GM13977 (cell line): ENCODE measurements around the gene BRINP1.

Experiments used
- DNase-seq: peaks from one replicate; pipeline ENCODE4 v3.0.0; 2012; ENCODE audit warnings: low spot score
- in situ Hi-C: fragments of 300-500 bp; cut with MboI; formaldehyde crosslinking; loops from one replicate; pipeline ENCODE4 v1.12.0; 2022; ENCODE audit warnings: low sequenced_read_pairs, low pct_unique_long_range_greater_than_20kb, mixed read lengths, inconsistent platforms; ENCODE audit not compliant: unreplicated experiment
- TF ChIP-seq, protein P1 (sequence below): IDR thresholded peaks from 2 replicates; pipeline ENCODE4 v1.5.1; 2012; ENCODE audit warnings: mild to moderate bottlenecking, control low read depth; ENCODE audit not compliant: insufficient read depth; ENCODE audit errors: extremely low read depth, missing control alignments

Gene BRINP1

GRCh38 chr9:119367683-119368075 lies 1.6 kb downstream of the BRINP1 start:
- no peak for DNase-seq
- TF ChIP-seq, protein P1, sequence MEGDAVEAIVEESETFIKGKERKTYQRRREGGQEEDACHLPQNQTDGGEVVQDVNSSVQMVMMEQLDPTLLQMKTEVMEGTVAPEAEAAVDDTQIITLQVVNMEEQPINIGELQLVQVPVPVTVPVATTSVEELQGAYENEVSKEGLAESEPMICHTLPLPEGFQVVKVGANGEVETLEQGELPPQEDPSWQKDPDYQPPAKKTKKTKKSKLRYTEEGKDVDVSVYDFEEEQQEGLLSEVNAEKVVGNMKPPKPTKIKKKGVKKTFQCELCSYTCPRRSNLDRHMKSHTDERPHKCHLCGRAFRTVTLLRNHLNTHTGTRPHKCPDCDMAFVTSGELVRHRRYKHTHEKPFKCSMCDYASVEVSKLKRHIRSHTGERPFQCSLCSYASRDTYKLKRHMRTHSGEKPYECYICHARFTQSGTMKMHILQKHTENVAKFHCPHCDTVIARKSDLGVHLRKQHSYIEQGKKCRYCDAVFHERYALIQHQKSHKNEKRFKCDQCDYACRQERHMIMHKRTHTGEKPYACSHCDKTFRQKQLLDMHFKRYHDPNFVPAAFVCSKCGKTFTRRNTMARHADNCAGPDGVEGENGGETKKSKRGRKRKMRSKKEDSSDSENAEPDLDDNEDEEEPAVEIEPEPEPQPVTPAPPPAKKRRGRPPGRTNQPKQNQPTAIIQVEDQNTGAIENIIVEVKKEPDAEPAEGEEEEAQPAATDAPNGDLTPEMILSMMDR: no peak
- in situ Hi-C loops: no loop called here

DNA sequence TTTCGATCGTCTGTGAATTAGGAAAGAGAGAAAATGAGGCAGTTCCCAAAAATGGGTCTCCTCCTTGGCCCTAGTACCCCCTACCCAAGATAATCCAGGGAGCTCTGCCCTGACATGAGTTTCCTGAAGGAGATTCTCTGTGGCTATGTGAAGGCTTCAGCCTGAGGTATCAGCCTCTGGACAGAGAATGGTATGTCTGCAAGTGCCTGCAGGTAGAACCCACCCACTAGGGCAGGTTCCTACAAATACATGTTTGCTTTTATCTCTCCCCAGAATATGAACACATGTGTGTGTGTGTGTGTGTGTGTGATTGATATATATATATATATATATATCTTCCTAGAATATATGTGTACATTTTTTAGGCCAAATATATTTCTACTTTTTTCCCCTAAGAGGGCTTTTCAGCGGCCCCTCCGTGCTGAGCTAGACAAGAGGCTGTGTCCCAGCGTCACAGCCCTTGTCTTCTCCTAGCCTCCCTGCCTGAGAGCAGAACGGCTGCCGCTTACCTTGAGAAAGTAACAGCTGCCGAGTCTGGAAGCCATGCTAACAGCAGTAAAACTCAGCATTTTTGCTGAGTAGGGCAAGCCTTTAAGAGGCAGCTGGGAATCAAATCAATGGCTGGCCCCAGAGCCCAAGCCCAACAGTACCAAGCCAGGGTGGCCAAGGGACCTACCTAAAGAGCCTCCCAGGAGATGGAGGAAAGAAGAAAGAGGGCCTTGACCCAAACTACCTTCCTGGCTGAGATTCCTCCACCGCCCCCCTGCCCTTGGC lies 2.1 kb downstream of the BRINP1 start:
- in situ Hi-C loops: no loop called here
- DNase-seq: no peak
- TF ChIP-seq, protein P1: no peak

GRCh38 chr9:119365291-119366027 lies 3.8 kb downstream of the BRINP1 start:
- DNase-seq: no peak
- in situ Hi-C loops: no loop called here
- TF ChIP-seq, protein P1: peak; percentile 53

DNA sequence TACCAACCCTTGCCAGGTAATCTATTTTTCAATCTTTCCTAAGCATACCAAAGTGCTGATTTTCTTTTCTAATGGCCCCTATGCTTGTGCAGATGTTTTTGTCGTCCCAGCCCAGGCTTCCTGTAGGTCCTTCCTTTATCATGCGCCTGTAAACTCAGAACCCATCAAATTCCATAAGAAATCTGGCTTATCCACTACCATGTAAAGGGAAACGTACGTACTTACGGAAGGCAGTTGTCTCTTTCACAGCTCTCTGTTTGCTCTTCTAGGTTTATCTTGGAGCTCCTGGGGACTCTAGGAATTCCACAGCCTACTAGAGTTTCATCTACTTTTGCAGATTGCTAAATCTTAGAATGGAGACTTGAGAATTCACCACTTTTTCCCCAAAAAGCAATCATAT lies 9.0 kb downstream of the BRINP1 start:
- DNase-seq: no peak
- TF ChIP-seq, protein P1: no peak
- in situ Hi-C loops: no loop called here

GRCh38 chr9:119357336-119358096 lies 11.7 kb downstream of the BRINP1 start:
- TF ChIP-seq, protein P1: no peak
- in situ Hi-C loops: no loop called here
- no peak for DNase-seq

DNA sequence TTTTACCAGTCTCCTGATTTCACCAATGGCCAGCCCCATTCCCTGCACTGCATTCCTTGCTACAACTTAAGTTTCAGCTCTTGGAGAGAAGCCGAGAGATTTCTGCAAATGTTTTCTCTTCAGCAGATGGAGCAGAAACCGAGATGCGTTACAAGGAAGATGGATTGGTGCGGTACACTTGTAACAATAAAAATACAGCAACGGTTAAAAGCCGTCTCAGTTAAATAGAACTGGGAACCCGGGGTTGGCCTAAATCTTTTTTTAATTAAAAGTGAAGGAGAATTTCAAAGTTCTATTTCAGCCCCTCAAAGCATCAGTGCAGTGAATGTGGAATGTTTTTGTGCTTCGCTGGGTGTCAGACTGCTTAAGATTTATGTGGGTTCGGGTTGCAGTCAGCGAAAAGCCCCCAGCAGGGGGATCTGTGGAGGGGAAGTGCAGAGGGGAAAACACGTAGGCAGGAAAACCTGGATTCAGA lies 19.8 kb downstream of the BRINP1 start:
- TF ChIP-seq, protein P1: no peak
- DNase-seq: no peak
- in situ Hi-C loops: no loop called here
